ENCODE measurements around the gene CFAP97D2.

CFAP97D2 gene

DNA sequence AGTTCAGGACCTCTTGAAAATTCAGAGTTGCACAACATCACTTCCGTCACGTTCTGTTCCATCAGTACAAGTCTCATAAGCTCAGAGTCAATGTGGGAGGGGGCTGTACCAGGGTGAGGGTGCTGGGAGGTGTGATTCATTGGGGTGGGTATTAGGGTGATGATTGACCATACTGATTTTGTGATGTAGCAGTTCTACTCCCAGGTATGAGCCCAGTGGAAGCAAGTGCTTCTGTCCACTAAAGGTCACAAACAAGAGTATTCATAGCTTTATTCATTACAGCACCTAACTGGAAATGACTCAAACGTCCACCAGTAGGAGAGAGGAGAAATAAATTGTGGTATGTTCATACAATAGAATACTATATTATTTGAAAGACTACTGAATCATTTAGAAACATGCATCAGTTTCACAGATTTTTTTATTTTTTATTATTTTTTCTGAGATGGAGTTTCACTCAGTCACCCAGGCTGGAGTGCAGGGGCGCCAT is 90.3 kb downstream of the CFAP97D2 start:
- ATAC-seq (peak; percentile 38), DNase-seq (no peak)
